GM19240 (cell line): ENCODE results near the gene CRKL.
"Not testable (repeated sequence)": the region's sequence is repeated elsewhere in the genome, so short reads cannot be mapped to it uniquely, and the experiment has no call there.

Source experiments
- DNase-seq: peaks from one replicate; pipeline ENCODE4 v3.0.0; 2011; ENCODE audit warnings: low spot score; ENCODE audit not compliant: insufficient read length

CRKL gene

GRCh38 chr22:20933910-20934309, 16.7 kb downstream of the CRKL start:
- no peak for DNase-seq

GRCh38 chr22:20935049-20935448, 17.8 kb downstream of the CRKL start:
- not testable (repeated sequence) for DNase-seq

- not testable (repeated sequence) for DNase-seq
Observed at GRCh38 chr22:20935780-20936539, 18.8 kb downstream of the CRKL start.

GRCh38 chr22:20937031-20937793, 20.0 kb downstream of the CRKL start:
- no peak for DNase-seq

- no peak for DNase-seq
Observed at GRCh38 chr22:20937794-20938671, 20.8 kb downstream of the CRKL start.

GRCh38 chr22:20939457-20940185, 22.4 kb downstream of the CRKL start:
- DNase-seq: not testable (repeated sequence)

GRCh38 chr22:20940186-20940651, 23.0 kb downstream of the CRKL start:
- no peak for DNase-seq

GRCh38 chr22:20940904-20941385, 23.7 kb downstream of the CRKL start:
- DNase-seq: no peak

GRCh38 chr22:20942203-20942902, 25.1 kb downstream of the CRKL start:
- DNase-seq: not testable (repeated sequence)

GRCh38 chr22:20943104-20943933, 26.1 kb downstream of the CRKL start:
- DNase-seq: no peak

- DNase-seq: no peak
Observed at GRCh38 chr22:20944042-20944441, 26.8 kb downstream of the CRKL start.

- DNase-seq: no peak
Observed at GRCh38 chr22:20945578-20945934, 28.3 kb downstream of the CRKL start.

- no peak for DNase-seq
Observed at GRCh38 chr22:20946080-20946986, 29.1 kb downstream of the CRKL start.

- DNase-seq: no peak
Observed at GRCh38 chr22:20946991-20947390, 29.8 kb downstream of the CRKL start.

GRCh38 chr22:20948450-20948849, 31.2 kb downstream of the CRKL start:
- DNase-seq: no peak

- no peak for DNase-seq
Observed at GRCh38 chr22:20948989-20949388, 31.8 kb downstream of the CRKL start.

- no peak for DNase-seq
Observed at GRCh38 chr22:20949698-20950183, 32.5 kb downstream of the CRKL start.
